ENCODE results near the gene DGKI. TPM values are rescaled to one million over a fixed set of nuclear protein-coding genes. Genes with fewer than 3 reads are reported as not detected.

The DGKI gene
- total RNA-seq, 5 donors from 2014 or later (not counting 1 experiment from before 2014, with no cell fraction given) = not detected

GRCh38 chr7:137441451-137441850 lies 405.3 kb downstream of the DGKI start:
- no peak overlapping the region for H3K4me3 ChIP-seq (ENCODE audit: control insufficient read depth in 1 of 2, extremely low read depth in 1 of 2, low read length in 1 of 2)
- DNase-seq = no peak
- no CpG with 5 or more reads among the region's 3 CpGs for WGBS (ENCODE audit: insufficient coverage)
- no peak overlapping the region for H3K27ac ChIP-seq (ENCODE audit: low read length)
- H3K4me1 ChIP-seq (ENCODE audit: control insufficient read depth in 1 of 2, extremely low read depth in 1 of 2, insufficient read depth in 2 of 2, low read length in 2 of 2) = no peaks in the 10 kb centered on the region
- Mint-ChIP-seq H3K27ac (no peak overlapping the region), H3K4me1 (no peaks in the 10 kb centered on the region), H3K36me3 (no peaks in the 10 kb centered on the region), H3K27me3 (no peaks in the 10 kb centered on the region), H3K9me3 (peaks cover 0 to 3% (median 0%) of the 10 kb centered on the region in 3 donors), H3K4me3 (no peak overlapping the region)
- ChIA-PET CTCF (no interaction called here), POLR2A (no interaction called here)
- no peaks in the 10 kb centered on the region for H3K36me3 ChIP-seq (ENCODE audit: control insufficient read depth in 2 of 2, extremely low read depth in 1 of 2, insufficient read depth in 1 of 2, low read length in 1 of 2)
- H3K9me3 ChIP-seq = no peaks in the 10 kb centered on the region
- ATAC-seq (replicated peaks in 1 of 4) = no peak
- H3K27me3 ChIP-seq (replicated peaks in 1 of 2; ENCODE audit: control insufficient read depth in 2 of 2, extremely low read depth in 1 of 2, insufficient read depth in 2 of 2, low read length in 1 of 2) = no peaks in the 10 kb centered on the region

- H3K9me3 Mint-ChIP-seq = peaks cover 0 to 3% (median 0%) of the 10 kb centered on the region in 3 donors
- H3K27me3 Mint-ChIP-seq = no peaks in the 10 kb centered on the region
- Histone ChIP-seq H3K4me3 (ENCODE audit: control insufficient read depth in 1 of 2, extremely low read depth in 1 of 2, low read length in 1 of 2) (no peak overlapping the region), H3K27me3 (replicated peaks in 1 of 2; ENCODE audit: control insufficient read depth in 2 of 2, extremely low read depth in 1 of 2, insufficient read depth in 2 of 2, low read length in 1 of 2) (no peaks in the 10 kb centered on the region), H3K27ac (ENCODE audit: low read length) (no peak overlapping the region), H3K9me3 (no peaks in the 10 kb centered on the region), H3K4me1 (ENCODE audit: control insufficient read depth in 1 of 2, extremely low read depth in 1 of 2, insufficient read depth in 2 of 2, low read length in 2 of 2) (no peaks in the 10 kb centered on the region), H3K36me3 (ENCODE audit: control insufficient read depth in 2 of 2, extremely low read depth in 1 of 2, insufficient read depth in 1 of 2, low read length in 1 of 2) (no peaks in the 10 kb centered on the region)
- ChIA-PET CTCF (no interaction called here), POLR2A (no interaction called here)
- no peaks in the 10 kb centered on the region for H3K4me1 Mint-ChIP-seq
- no peaks in the 10 kb centered on the region for H3K36me3 Mint-ChIP-seq
- no peak overlapping the region for H3K27ac Mint-ChIP-seq
- ATAC-seq (replicated peaks in 1 of 4) (no peak), DNase-seq (no peak)
- no peak overlapping the region for H3K4me3 Mint-ChIP-seq
- 72% methylated on average over 3 of the region's 6 CpGs for WGBS (ENCODE audit: insufficient coverage)
These were observed 406.6 kb downstream of the DGKI start for GRCh38 chr7:137439829-137440825.

- POLR2A ChIA-PET = no interaction called here
- CTCF ChIA-PET = no interaction called here
- Histone ChIP-seq H3K4me1 (ENCODE audit: control insufficient read depth in 1 of 2, extremely low read depth in 1 of 2, insufficient read depth in 2 of 2, low read length in 2 of 2) (no peaks in the 10 kb centered on the region), H3K4me3 (ENCODE audit: control insufficient read depth in 1 of 2, extremely low read depth in 1 of 2, low read length in 1 of 2) (no peak overlapping the region), H3K27me3 (replicated peaks in 1 of 2; ENCODE audit: control insufficient read depth in 2 of 2, extremely low read depth in 1 of 2, insufficient read depth in 2 of 2, low read length in 1 of 2) (no peaks in the 10 kb centered on the region), H3K9me3 (no peaks in the 10 kb centered on the region), H3K36me3 (ENCODE audit: control insufficient read depth in 2 of 2, extremely low read depth in 1 of 2, insufficient read depth in 1 of 2, low read length in 1 of 2) (no peaks in the 10 kb centered on the region), H3K27ac (ENCODE audit: low read length) (no peak overlapping the region)
- H3K27me3 Mint-ChIP-seq = no peaks in the 10 kb centered on the region
- no peak overlapping the region for H3K27ac Mint-ChIP-seq
- no peak for ATAC-seq (replicated peaks in 1 of 4)
- H3K36me3 Mint-ChIP-seq = no peaks in the 10 kb centered on the region
- H3K9me3 Mint-ChIP-seq = peaks cover 0 to 3% (median 2%) of the 10 kb centered on the region in 3 donors
- no peak overlapping the region for H3K4me3 Mint-ChIP-seq
- no peaks in the 10 kb centered on the region for H3K4me1 Mint-ChIP-seq
- DNase-seq = no peak
These were observed 411.8 kb downstream of the DGKI start for GRCh38 chr7:137434946-137435345.

GRCh38 chr7:137434530-137434929 lies 412.2 kb downstream of the DGKI start:
- Mint-ChIP-seq H3K4me1 (no peaks in the 10 kb centered on the region), H3K27me3 (no peaks in the 10 kb centered on the region), H3K27ac (no peak overlapping the region), H3K36me3 (no peaks in the 10 kb centered on the region), H3K9me3 (peaks cover 0 to 3% (median 2%) of the 10 kb centered on the region in 3 donors), H3K4me3 (no peak overlapping the region)
- DNase-seq = no peak
- CTCF ChIA-PET = no interaction called here
- POLR2A ChIA-PET = no interaction called here
- H3K9me3 ChIP-seq = no peaks in the 10 kb centered on the region
- H3K27ac ChIP-seq (ENCODE audit: low read length) = no peak overlapping the region
- no peaks in the 10 kb centered on the region for H3K36me3 ChIP-seq (ENCODE audit: control insufficient read depth in 2 of 2, extremely low read depth in 1 of 2, insufficient read depth in 1 of 2, low read length in 1 of 2)
- no peak for ATAC-seq (replicated peaks in 1 of 4)
- no peaks in the 10 kb centered on the region for H3K27me3 ChIP-seq (replicated peaks in 1 of 2; ENCODE audit: control insufficient read depth in 2 of 2, extremely low read depth in 1 of 2, insufficient read depth in 2 of 2, low read length in 1 of 2)
- H3K4me1 ChIP-seq (ENCODE audit: control insufficient read depth in 1 of 2, extremely low read depth in 1 of 2, insufficient read depth in 2 of 2, low read length in 2 of 2) = no peaks in the 10 kb centered on the region
- H3K4me3 ChIP-seq (ENCODE audit: control insufficient read depth in 1 of 2, extremely low read depth in 1 of 2, low read length in 1 of 2) = no peak overlapping the region

- no peak overlapping the region for H3K4me3 Mint-ChIP-seq
- ATAC-seq (replicated peaks in 1 of 4) = no peak
- no peak overlapping the region for H3K27ac Mint-ChIP-seq
- POLR2A ChIA-PET = no interaction called here
- H3K9me3 Mint-ChIP-seq = peaks cover 0 to 5% (median 0%) of the 10 kb centered on the region in 3 donors
- Histone ChIP-seq H3K9me3 (no peaks in the 10 kb centered on the region), H3K4me1 (ENCODE audit: control insufficient read depth in 1 of 2, extremely low read depth in 1 of 2, insufficient read depth in 2 of 2, low read length in 2 of 2) (no peaks in the 10 kb centered on the region), H3K27ac (ENCODE audit: low read length) (no peak overlapping the region), H3K27me3 (replicated peaks in 1 of 2; ENCODE audit: control insufficient read depth in 2 of 2, extremely low read depth in 1 of 2, insufficient read depth in 2 of 2, low read length in 1 of 2) (no peaks in the 10 kb centered on the region), H3K36me3 (ENCODE audit: control insufficient read depth in 2 of 2, extremely low read depth in 1 of 2, insufficient read depth in 1 of 2, low read length in 1 of 2) (no peaks in the 10 kb centered on the region), H3K4me3 (ENCODE audit: control insufficient read depth in 1 of 2, extremely low read depth in 1 of 2, low read length in 1 of 2) (no peak overlapping the region)
- no peak for DNase-seq
- H3K4me1 Mint-ChIP-seq = no peaks in the 10 kb centered on the region
- no peaks in the 10 kb centered on the region for H3K27me3 Mint-ChIP-seq
- H3K36me3 Mint-ChIP-seq = no peaks in the 10 kb centered on the region
- CTCF ChIA-PET = no interaction called here
These were observed 423.5 kb downstream of the DGKI start for GRCh38 chr7:137423321-137423720.

GRCh38 chr7:137421366-137421765 lies 425.4 kb downstream of the DGKI start:
- ATAC-seq (replicated peaks in 1 of 4) (no peak), DNase-seq (no peak)
- no peaks in the 10 kb centered on the region for H3K4me1 Mint-ChIP-seq
- H3K27ac ChIP-seq (ENCODE audit: low read length) = no peak overlapping the region
- H3K27ac Mint-ChIP-seq = no peak overlapping the region
- peaks cover 0 to 5% (median 0%) of the 10 kb centered on the region in 3 donors for H3K9me3 Mint-ChIP-seq
- WGBS (ENCODE audit: insufficient coverage) = no CpG with 5 or more reads among the region's 3 CpGs
- ChIA-PET POLR2A (no interaction called here), CTCF (no interaction called here)
- H3K36me3 Mint-ChIP-seq = no peaks in the 10 kb centered on the region
- no peak overlapping the region for H3K4me3 Mint-ChIP-seq
- H3K27me3 ChIP-seq (replicated peaks in 1 of 2; ENCODE audit: control insufficient read depth in 2 of 2, extremely low read depth in 1 of 2, insufficient read depth in 2 of 2, low read length in 1 of 2) = no peaks in the 10 kb centered on the region
- H3K27me3 Mint-ChIP-seq = no peaks in the 10 kb centered on the region
- H3K4me1 ChIP-seq (ENCODE audit: control insufficient read depth in 1 of 2, extremely low read depth in 1 of 2, insufficient read depth in 2 of 2, low read length in 2 of 2) = no peaks in the 10 kb centered on the region
- H3K9me3 ChIP-seq = no peaks in the 10 kb centered on the region
- no peak overlapping the region for H3K4me3 ChIP-seq (ENCODE audit: control insufficient read depth in 1 of 2, extremely low read depth in 1 of 2, low read length in 1 of 2)
- H3K36me3 ChIP-seq (ENCODE audit: control insufficient read depth in 2 of 2, extremely low read depth in 1 of 2, insufficient read depth in 1 of 2, low read length in 1 of 2) = no peaks in the 10 kb centered on the region

Data from T-cell (primary cell).